Neutrophil (primary cell): ENCODE data around the gene HS3ST2.

Source experiments
- H3K27ac ChIP-seq: fragments of 200-600 bp; sonication (generic); 2 replicates; pipeline ENCODE4 v1.5.1; 2016; ENCODE audit warnings: mild to moderate bottlenecking, moderate library complexity
- H3K27me3 ChIP-seq: fragments of 200-600 bp; sonication (generic); 2 replicates; pipeline ENCODE4 v1.6.0; 2016; ENCODE audit warnings: mild to moderate bottlenecking
- H3K36me3 ChIP-seq: fragments of 200-600 bp; sonication (generic); 2 replicates; pipeline ENCODE4 v1.5.1; 2017
- H3K4me1 ChIP-seq, 2 experiments: fragments of 200-600 bp in 1 of 2; sonication (generic) in 1 of 2; 1 replicate in 1 of 2; 2 replicates in 1 of 2; pipeline versions ENCODE4 v1.5.1 to v1.6.1; 2013 to 2016; ENCODE audit warnings: low read depth in 1 of 2, low read length in 1 of 2, mild to moderate bottlenecking in 1 of 2, moderate library complexity in 1 of 2; ENCODE audit not compliant: control insufficient read depth in 1 of 2, insufficient read depth in 1 of 2
- H3K4me3 ChIP-seq, 2 experiments: fragments of 200-600 bp in 1 of 2; sonication (generic) in 1 of 2; 1 replicate in 1 of 2; 2 replicates in 1 of 2; pipeline ENCODE4 v1.5.1; 2013 to 2016; ENCODE audit warnings: low read depth in 1 of 2, low read length in 1 of 2, mild to moderate bottlenecking in 1 of 2, moderate library complexity in 1 of 2
- H3K9me3 ChIP-seq: fragments of 200-600 bp; sonication (generic); 2 replicates; pipeline ENCODE4 v1.5.1; 2016
- CTCF ChIP-seq: fragments of 200-600 bp; sonication (generic); IDR thresholded peaks from 2 replicates; pipeline ENCODE4 v1.5.1; 2016; ENCODE audit warnings: antibody characterized with exemption

Gene HS3ST2

GRCh38 chr16:22797551-22797950, 16.4 kb upstream of the HS3ST2 start:
- H3K4me3 ChIP-seq = no peak overlapping the region
- no peak overlapping the region for H3K27ac ChIP-seq

GRCh38 chr16:22799113-22799512, 14.8 kb upstream of the HS3ST2 start:
- TF ChIP-seq CTCF = no peak
- no peak overlapping the region for H3K27ac ChIP-seq
- no peaks in the 10 kb centered on the region for H3K36me3 ChIP-seq
- peaks cover 45% of the 10 kb centered on the region for H3K27me3 ChIP-seq
- H3K4me3 ChIP-seq = no peak overlapping the region
- peaks cover 2% of the 10 kb centered on the region for H3K9me3 ChIP-seq
- H3K4me1 ChIP-seq = no peaks in the 10 kb centered on the region

More at GRCh38 chr16:22797551-22797950, 16.4 kb upstream of the HS3ST2 start:
- peaks cover 4% of the 10 kb centered on the region for H3K9me3 ChIP-seq
- H3K36me3 ChIP-seq = no peaks in the 10 kb centered on the region
- no peak for TF ChIP-seq CTCF
- peaks cover 33% of the 10 kb centered on the region for H3K27me3 ChIP-seq
- no peaks in the 10 kb centered on the region for H3K4me1 ChIP-seq

- H3K9me3 ChIP-seq = no peaks in the 10 kb centered on the region
- no peaks in the 10 kb centered on the region for H3K36me3 ChIP-seq
- no peak overlapping the region for H3K4me3 ChIP-seq
- H3K27ac ChIP-seq = no peak overlapping the region
- peaks cover 83% of the 10 kb centered on the region for H3K27me3 ChIP-seq
- no peaks in the 10 kb centered on the region for H3K4me1 ChIP-seq
- no peak for TF ChIP-seq CTCF
Observed at GRCh38 chr16:22804893-22805292, 9.1 kb upstream of the HS3ST2 start.

GRCh38 chr16:22805326-22805725, 8.6 kb upstream of the HS3ST2 start:
- peaks cover 88% of the 10 kb centered on the region for H3K27me3 ChIP-seq
- no peaks in the 10 kb centered on the region for H3K9me3 ChIP-seq
- H3K36me3 ChIP-seq = no peaks in the 10 kb centered on the region
- TF ChIP-seq CTCF = no peak
- H3K4me3 ChIP-seq = no peak overlapping the region
- H3K27ac ChIP-seq = no peak overlapping the region
- H3K4me1 ChIP-seq = no peaks in the 10 kb centered on the region

GRCh38 chr16:22806811-22807210, 7.2 kb upstream of the HS3ST2 start:
- Histone ChIP-seq H3K9me3 (no peaks in the 10 kb centered on the region), H3K36me3 (no peaks in the 10 kb centered on the region), H3K27ac (no peak overlapping the region), H3K27me3 (peaks cover 96% of the 10 kb centered on the region), H3K4me1 (no peaks in the 10 kb centered on the region), H3K4me3 (no peak overlapping the region)
- no peak for TF ChIP-seq CTCF

GRCh38 chr16:22810226-22810625, 3.7 kb upstream of the HS3ST2 start:
- no peak for TF ChIP-seq CTCF
- H3K36me3 ChIP-seq = no peaks in the 10 kb centered on the region
- no peaks in the 10 kb centered on the region for H3K4me1 ChIP-seq
- H3K27me3 ChIP-seq = peaks cover 100% of the 10 kb centered on the region
- H3K9me3 ChIP-seq = no peaks in the 10 kb centered on the region
- H3K27ac ChIP-seq = no peak overlapping the region
- no peak overlapping the region for H3K4me3 ChIP-seq
